Activated gamma-delta T cell treated with anti-CD3 and anti-CD28 coated beads, Interleukin-2, amount 50 U/mL, for 16 hours (primary cell): ENCODE measurements around the gene KIAA0319L.

ENCODE experiments used
- DNase-seq: peaks from one replicate; pipeline ENCODE4 v3.0.0-alpha.2; 2020; ENCODE audit warnings: low read depth

KIAA0319L gene

GRCh38 chr1:35563166-35563565 is 6.0 kb upstream of the KIAA0319L start:
- DNase-seq, result no peak

GRCh38 chr1:35561972-35562680 is 4.9 kb upstream of the KIAA0319L start:
- DNase-seq, result no peak

GRCh38 chr1:35561297-35561971 is 4.2 kb upstream of the KIAA0319L start:
- DNase-seq, result no peak

- no peak for DNase-seq
These were observed 3.3 kb upstream of the KIAA0319L start for GRCh38 chr1:35560256-35561225.

- DNase-seq, result no peak
These were observed 2.2 kb upstream of the KIAA0319L start for GRCh38 chr1:35559317-35559944.

- DNase-seq, result no peak
These were observed 1.4 kb upstream of the KIAA0319L start for GRCh38 chr1:35558374-35559316.

GRCh38 chr1:35557611-35558373 is 589 bp upstream of the KIAA0319L start, which contains the start of gene NCDN:
Gene NCDN, plus strand, starts transcription at chr1:35557799. Its CDS starts 392 bp downstream, at chr1:35558191.
- DNase-seq, result peak; percentile 96

GRCh38 chr1:35556484-35557117 is 602 bp downstream of the KIAA0319L start:
- no peak for DNase-seq

GRCh38 chr1:35555601-35556477 is 1.4 kb downstream of the KIAA0319L start:
- no peak for DNase-seq

GRCh38 chr1:35555212-35555584 is 2.0 kb downstream of the KIAA0319L start:
- DNase-seq, result no peak

- no peak for DNase-seq
These were observed 2.7 kb downstream of the KIAA0319L start for GRCh38 chr1:35554266-35555211.

GRCh38 chr1:35553851-35554250 is 3.4 kb downstream of the KIAA0319L start:
- no peak for DNase-seq

- no peak for DNase-seq
These were observed 10.6 kb downstream of the KIAA0319L start for GRCh38 chr1:35546614-35547013.

GRCh38 chr1:35544976-35545375 is 12.2 kb downstream of the KIAA0319L start:
- peak; percentile 37 for DNase-seq

GRCh38 chr1:35539824-35540261 is 17.4 kb downstream of the KIAA0319L start:
- no peak for DNase-seq

GRCh38 chr1:35539073-35539823 is 18.0 kb downstream of the KIAA0319L start:
- DNase-seq, result no peak

GRCh38 chr1:35537806-35538205 is 19.4 kb downstream of the KIAA0319L start:
- no peak for DNase-seq
